Measurements from ENCODE around the gene EEF1AKMT1.
"Not testable (repeated sequence)": the region's sequence is repeated elsewhere in the genome, so short reads cannot be mapped to it uniquely, and the experiment has no call there.

Gene EEF1AKMT1

GRCh38 chr13:20776751-20777150, 3.0 kb upstream of the EEF1AKMT1 start:
- DNase-seq, result no peak

- DNase-seq, result no peak
Measured at GRCh38 chr13:20775961-20776360, 2.2 kb upstream of the EEF1AKMT1 start.

GRCh38 chr13:20774746-20775145, 985 bp upstream of the EEF1AKMT1 start:
- DNase-seq, result no peak

GRCh38 chr13:20772401-20773131, 1.2 kb downstream of the EEF1AKMT1 start:
- peak; percentile 13 for DNase-seq

- no peak for DNase-seq
Measured at GRCh38 chr13:20769834-20770233, 3.9 kb downstream of the EEF1AKMT1 start.

- DNase-seq, result no peak
Measured at GRCh38 chr13:20769091-20769490, 4.7 kb downstream of the EEF1AKMT1 start.

- no peak for DNase-seq
Measured at GRCh38 chr13:20767309-20767943, 6.3 kb downstream of the EEF1AKMT1 start.

GRCh38 chr13:20760872-20761271, 12.9 kb downstream of the EEF1AKMT1 start:
- DNase-seq, result no peak

GRCh38 chr13:20754009-20754408, 19.8 kb downstream of the EEF1AKMT1 start:
- DNase-seq, result no peak

- DNase-seq, result no peak
Measured at GRCh38 chr13:20749377-20749776, 24.4 kb downstream of the EEF1AKMT1 start.

GRCh38 chr13:20743830-20744404, 29.8 kb downstream of the EEF1AKMT1 start:
- not testable (repeated sequence) for DNase-seq

- no peak for DNase-seq
Measured at GRCh38 chr13:20740021-20740420, 33.7 kb downstream of the EEF1AKMT1 start.

- no peak for DNase-seq
Measured at GRCh38 chr13:20738616-20739015, 35.1 kb downstream of the EEF1AKMT1 start.

- DNase-seq, result no peak
Measured at GRCh38 chr13:20729633-20730585, 43.9 kb downstream of the EEF1AKMT1 start.

- no peak for DNase-seq
Measured at GRCh38 chr13:20728579-20729311, 45.0 kb downstream of the EEF1AKMT1 start.

GRCh38 chr13:20727856-20728255, 45.9 kb downstream of the EEF1AKMT1 start:
- no peak for DNase-seq

GRCh38 chr13:20721454-20722357, 52.1 kb downstream of the EEF1AKMT1 start:
- peak; percentile 40 for DNase-seq

GRCh38 chr13:20721058-20721453, 52.7 kb downstream of the EEF1AKMT1 start:
- DNase-seq, result no peak

- no peak for DNase-seq
Measured at GRCh38 chr13:20720499-20720898, 53.3 kb downstream of the EEF1AKMT1 start.

GRCh38 chr13:20719783-20720182, 54.0 kb downstream of the EEF1AKMT1 start:
- no peak for DNase-seq

- no peak for DNase-seq
Measured at GRCh38 chr13:20718958-20719566, 54.7 kb downstream of the EEF1AKMT1 start.
